ENCODE data around the gene CHCHD5. TPM values are rescaled to one million over a fixed set of nuclear protein-coding genes. Genes with fewer than 3 reads are reported as not detected.

The CHCHD5 gene
- 28.8 TPM for total RNA-seq

GRCh38 chr2:112584134-112584890 is at the start of gene CHCHD5:
Gene CHCHD5, plus strand, starts transcription at chr2:112584609. Its CDS starts 39 bp downstream, at chr2:112584648.

GRCh38 chr2:112542123-112542983 is 42.1 kb upstream of the CHCHD5 start, which contains the start of gene POLR1B:
Gene POLR1B, plus strand, starts transcription at chr2:112542465. Its CDS starts 30 bp downstream, at chr2:112542495.

Other genes starting within 250 kb of the CHCHD5 start
- gene RGPD8, start 151.0 kb upstream of the CHCHD5 start, total RNA-seq = 37.1 TPM
- gene TTL, start 102.5 kb upstream of the CHCHD5 start, total RNA-seq = 31.2 TPM
- gene POLR1B, start 42.1 kb upstream of the CHCHD5 start, total RNA-seq = 27.4 TPM
- 71.6 TPM for gene SLC20A1, start 61.3 kb downstream of the CHCHD5 start, total RNA-seq
- gene NT5DC4, start 136.4 kb downstream of the CHCHD5 start, total RNA-seq = 0.22 TPM
- 8.0 TPM for gene CKAP2L, start 180.0 kb downstream of the CHCHD5 start, total RNA-seq
- not detected for gene IL1A, start 199.9 kb downstream of the CHCHD5 start, total RNA-seq